Measurements from ENCODE around the gene NIPAL4.

The NIPAL4 gene

DNA sequence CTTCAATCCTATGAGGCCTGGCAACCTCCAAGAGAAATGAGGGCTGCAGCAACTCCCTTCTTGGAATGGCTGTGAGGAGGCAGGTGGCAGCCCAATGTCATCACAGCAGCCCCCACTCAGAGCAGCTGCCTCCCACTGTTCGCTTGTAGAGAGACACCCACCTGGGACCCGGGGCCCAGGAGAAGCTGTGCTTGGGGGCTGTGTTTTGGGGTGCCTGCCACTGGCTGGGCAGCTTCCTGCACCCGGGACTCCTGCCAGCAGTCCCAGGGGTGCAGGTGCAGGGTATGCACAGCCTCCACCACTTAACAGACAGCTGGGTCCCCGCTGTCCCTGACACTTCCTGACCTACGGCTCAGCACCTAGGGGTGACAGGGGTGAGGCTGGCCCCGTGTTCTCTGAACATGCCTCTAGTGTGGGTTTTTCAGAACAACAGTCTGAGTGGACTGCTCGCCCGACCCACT is 26.2 kb downstream of the NIPAL4 start:
- DNase-seq: no peak

DNA sequence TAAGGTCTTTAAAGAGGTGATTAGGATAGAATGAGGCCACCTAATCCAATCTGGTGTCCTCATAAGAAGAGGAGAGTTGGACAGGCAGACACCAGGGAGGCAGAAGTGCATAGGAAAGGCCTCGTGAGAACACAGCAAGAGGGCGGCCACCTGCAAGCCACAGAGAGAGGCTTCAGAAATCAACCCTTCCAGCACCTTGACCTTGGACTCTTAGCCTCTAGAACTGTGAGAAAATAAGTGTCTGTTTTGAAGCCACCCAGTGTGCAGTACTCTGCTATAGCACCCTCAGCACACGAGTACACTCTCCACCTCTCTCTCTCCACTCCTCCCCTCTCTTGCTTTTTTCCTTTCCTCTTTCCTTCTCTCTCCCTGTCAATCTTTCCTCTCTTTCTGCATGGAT is 26.8 kb downstream of the NIPAL4 start:
- no peak for DNase-seq

DNA sequence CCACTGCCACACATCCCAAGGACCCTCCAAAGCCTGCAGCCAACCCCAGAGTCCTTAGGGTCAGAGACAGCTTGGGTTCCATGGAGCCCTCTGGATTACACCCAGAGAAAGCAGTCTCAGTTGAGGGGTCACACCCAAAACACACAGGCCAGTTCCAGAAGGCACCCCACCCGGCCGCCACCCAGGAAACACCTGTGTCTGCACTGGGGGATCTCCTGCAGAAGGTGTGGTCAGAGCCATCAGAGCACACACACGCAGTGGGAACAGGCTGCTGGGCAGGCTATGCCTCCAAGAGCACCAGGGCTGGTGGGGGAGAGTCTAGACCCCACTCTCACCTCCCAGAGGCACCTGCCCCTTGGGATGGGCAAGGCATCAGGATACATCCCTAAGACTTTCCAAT is 27.3 kb downstream of the NIPAL4 start:
- DNase-seq: no peak

DNA sequence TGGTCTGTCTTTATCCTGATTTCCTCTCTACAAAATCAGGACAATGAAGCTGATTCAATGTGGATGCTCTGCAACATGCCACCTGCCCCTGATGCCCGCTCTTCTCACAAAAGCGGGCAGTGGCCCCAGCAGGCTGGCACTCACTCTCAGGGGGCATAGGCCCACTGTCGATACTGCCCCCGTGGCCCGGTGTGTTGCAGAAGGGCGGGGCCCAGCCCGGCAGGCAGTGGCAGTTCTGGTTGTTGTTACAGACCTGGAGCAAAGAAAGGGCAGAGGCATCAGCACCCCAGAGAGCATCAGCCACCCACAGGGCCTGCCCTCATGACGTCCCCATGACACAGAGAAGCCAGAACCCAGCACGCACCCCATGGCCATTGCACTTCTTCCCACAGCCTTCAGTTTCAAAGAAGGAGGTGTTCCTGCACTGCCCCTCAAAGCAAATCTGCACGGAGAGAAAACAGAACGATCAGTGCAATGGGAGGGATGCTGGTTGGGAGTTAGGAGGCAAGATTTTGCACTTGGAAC is 31.5 kb downstream of the NIPAL4 start:
- DNase-seq: no peak

DNA sequence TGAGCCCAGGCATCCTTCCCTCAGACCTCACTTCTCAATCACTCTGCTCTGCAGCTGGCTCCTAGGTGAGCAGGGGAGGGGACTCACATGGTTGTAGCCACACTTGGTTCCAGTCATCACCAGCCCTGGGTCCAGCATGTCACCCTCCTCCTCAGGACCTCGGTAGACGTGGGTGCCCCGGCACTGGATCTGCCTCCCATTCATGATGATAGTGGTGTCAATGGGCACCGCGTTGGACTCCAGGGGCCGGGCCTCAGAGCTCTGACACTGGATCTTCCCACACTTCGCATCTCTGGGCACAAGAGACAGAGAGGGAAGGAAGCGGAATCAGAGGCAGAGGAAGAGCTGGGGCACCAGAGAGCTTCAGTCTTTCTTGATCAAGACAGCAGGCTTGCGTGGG is 32.9 kb downstream of the NIPAL4 start:
- DNase-seq: no peak

DNA sequence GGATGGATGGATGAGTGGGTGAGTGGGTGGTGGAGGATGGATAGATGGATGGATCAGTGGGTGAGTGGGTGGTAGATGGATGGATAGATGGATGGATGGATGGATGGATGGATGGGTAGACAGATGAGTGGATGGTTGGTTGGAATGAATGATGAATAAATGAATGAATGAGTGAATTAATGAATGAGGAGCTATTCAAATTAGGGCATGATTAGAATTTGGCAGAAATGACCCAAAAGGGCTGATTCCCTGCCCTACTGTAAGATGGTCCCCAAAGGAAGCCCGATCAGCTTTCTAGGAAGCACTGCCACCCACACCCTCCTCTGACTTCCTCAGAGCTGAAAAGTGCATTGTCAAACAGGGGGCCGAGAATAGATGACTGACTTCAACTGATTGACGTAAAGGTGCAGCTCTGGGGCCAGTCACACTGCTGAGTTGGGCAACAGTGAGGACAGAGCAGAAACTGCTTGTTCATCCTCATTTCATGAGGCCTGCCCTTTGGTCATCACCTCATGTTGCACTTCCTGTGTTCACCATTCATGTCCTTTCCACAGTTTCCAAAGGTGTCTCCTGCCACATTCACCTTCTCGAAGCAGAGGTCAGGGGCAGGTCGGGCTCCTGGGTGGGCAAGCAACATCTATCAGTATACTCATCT is 34.3 kb downstream of the NIPAL4 start:
- DNase-seq: no peak

DNA sequence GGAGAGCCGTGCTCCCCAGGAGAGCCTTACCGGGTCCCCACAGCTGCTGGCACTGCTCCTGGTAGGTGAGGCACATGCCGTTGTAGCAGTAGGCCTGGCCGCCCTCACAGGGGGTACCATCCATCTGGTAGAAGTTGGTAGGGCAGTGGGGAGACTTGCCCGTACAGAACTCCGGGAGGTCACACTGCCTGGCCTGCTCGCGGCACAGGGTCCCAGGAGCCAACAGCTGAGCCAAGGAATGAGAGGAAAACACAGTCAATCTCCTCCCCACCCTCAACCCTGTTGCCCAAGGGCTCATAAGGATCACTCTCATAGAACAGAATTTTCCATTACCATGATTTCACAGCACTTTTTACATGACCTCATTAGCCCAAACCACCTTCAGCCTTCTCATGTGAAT is 36.9 kb downstream of the NIPAL4 start:
- no peak for DNase-seq

DNA sequence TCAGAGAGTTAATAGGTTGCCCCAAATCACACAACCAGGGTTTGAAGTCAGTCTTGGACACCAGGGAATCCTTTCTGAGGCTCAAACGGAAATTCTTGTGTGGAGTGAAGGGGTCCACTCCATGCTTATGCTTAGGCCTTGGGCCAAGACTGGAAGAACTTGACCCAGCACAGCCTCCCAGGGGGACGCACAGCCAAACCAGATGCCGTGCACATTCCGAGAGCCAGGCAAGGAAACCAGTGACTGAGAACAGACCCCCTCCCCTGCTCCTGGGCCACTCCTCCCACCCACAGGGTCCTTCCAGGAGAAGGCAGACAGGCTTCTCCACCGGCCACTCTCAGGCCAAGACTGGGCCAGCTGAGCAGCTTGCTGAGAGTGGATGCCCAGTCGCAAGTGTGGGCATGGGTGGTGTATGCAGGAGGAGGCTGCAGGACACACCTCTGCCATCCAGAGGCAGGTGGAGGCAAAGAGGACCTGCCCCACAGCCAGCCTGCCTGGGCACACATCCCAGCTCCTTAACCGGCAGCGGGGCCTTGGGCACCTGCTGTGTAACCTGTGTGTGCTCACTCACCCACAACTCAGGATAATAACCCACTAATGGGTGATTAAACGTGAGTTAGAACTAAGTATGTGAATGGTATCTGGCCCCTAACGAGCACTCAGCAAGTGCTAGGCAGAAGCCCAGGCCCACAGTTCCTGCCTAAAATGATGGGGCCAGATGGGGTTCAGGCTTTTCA is 38.0 kb downstream of the NIPAL4 start:
- DNase-seq: no peak

DNA sequence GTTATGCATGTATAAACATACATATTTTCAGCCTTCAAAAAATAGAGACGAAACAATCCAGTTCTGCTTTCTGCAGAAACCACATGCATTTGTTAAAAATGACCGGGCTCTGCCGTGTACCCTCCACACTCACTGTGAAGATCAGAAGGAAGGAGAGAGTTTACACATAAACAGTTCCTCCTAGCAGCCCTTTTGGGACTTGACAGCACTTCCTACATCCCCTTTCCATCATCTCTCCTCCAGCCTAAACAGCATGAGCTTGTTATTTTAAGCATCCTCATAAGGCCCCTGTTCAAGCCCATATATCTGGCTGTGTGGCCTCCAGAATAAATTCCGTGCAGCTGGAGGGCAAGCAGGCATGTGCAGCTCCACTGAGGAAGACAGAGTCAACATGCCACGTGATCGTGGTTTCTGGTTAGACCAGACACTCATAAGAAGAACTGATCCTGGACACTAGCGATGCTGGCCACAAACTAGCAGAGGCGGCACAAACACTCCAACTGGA is 42.2 kb downstream of the NIPAL4 start:
- DNase-seq: no peak

DNA sequence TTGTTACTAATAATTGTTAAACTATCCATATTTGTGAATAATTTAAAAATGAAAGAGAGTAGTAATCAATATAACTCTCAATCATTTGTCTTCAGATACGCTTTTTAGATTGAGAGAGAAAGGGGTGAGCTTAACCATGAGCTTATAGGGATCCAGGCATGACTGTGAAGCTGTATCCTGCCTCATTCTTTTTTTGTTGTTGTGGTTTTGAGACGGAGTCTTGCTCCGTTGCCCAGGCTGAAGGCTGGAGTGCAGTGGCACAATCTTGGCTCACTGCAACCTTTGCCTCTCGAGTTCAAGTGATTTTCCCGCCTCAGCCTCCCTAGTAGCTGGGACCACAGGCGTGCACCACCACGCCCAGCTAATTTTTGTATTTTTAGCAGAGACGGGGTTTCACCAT is 44.0 kb downstream of the NIPAL4 start:
- DNase-seq: no peak

DNA sequence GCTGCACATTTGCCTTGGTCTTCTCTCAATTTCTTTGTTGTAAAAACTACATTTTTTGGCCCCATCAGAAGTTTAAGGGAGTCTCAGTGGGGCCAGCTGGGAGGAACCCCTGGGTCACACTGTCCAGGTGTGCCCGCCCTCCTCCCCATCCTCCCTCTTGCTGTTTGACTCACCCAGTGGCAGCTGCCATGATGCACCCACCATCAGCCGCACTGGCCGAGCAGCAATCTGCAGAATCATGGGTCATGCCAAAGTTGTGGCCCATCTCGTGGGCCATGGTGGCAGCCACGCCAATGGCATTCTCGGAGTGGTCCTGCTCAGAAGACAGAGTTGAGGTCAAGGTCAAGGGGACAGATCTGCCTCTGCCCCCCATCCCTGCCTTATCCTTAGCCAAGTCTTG is 45.5 kb downstream of the NIPAL4 start:
- no peak for DNase-seq

DNA sequence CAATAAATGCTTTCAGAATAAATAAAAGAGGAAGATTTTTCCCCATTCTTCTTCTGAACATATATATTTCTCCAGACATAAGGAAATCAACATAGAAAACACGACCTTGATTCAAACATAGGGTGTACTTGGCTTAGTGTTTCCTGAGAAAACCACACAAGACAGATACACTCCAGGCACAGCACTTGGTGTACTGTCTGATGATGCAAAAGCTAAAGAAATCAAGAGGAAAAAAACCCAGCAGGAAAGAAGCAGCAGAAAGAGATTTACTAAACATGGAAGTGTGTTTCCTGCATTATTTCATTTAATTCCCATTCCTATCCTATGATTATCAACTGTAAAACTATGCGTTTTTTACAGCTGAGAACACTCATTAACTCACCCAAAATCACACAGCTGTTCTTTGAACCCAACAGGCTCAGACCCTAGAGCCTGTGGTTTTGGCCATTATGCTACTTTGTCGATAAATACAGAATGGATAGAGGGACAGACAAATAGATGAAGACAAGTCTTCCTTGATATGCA is 46.1 kb downstream of the NIPAL4 start:
- DNase-seq: no peak

DNA sequence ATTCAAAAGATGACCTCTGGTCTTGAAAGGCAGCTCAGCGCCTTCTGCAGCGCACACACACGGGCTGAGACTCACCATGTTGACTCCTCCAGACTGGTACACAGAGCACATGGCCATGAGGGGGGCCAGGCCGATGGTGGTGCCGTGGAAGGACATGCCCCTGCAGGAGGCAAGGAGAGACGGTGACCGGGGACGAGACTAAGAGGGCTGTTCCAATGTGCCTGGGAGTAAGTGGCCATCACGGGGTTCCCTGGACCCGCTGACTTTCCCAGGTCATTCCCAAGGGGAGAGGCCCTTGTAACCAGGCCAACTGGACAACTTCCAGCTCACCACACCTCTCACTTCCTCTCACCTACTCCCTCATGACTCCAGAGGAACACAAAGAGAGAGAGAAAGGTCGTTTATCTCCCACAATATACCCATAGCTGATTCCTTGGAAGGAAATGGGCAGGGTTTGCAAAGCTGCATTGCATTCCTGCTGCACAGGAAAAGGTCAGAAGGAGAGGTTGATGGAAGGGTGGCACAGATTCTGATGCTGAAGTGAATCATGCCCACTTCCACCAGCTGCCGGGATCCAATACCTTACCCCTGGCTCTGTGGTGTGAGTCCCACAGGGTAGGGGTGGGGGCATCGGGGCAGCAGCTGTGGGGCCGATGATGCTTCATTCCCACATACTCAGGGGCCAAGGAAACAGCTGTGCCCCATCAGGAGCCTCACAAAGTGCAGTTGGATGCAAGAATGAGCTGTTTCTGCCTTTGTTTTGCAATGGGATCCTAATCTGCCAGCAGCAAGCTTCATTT is 47.2 kb downstream of the NIPAL4 start:
- DNase-seq: no peak

DNA sequence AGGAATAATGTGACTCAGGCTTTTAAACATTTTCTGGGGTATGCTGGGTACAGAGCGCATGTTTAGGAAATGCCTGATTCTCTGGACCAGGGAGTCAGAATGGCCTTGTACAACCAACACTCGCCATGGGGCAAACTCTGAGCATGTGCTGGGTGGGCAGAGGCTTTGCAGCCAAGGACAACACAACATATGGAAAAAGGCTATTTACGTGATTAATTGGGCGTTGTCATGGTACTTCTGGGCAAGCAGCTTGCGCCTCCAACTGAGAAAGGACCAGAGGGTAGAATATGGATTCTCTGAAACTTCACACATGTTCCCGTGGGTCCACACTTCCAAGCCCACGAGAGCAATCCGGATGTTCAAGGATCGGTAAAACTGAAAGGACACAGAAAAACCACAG is 49.1 kb downstream of the NIPAL4 start:
- DNase-seq: no peak

DNA sequence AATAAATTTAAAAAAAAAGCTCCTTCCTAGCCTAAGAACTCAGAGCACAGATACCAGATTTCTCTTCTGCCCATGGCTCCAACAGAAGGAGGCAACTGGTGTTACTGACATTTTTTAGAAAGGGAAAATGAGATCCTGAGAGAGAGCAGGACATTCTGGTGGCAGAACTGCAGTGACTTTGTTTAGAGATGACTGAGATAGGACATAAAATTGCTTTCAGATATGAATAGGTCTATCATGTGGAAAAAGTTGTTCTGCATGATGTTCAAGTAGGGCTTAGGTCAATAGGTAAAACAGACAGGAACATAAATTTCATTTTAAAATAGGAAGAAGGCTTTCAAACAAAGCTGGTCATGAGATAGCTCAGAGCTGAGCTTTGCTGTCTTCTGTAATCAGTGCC is 49.6 kb downstream of the NIPAL4 start:
- no peak for DNase-seq

DNA sequence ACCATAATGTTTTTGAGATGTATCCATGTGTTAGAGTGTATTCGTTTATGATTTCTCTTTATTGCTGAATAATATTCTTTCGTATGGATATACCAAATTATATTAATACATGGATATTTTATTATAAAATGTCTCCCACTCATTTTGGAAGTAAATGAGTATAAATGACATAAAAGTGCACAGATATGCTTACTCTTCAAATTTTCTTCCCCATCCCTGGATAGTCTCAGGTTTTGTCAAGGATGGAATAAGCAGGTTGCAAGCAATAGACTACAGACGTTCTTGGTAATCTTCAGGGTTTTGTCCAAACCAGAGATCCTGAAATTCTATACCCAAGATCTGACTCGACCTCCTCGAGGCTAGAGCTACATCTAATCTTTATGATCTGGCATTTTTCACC is 50.7 kb downstream of the NIPAL4 start:
- DNase-seq: no peak

DNA sequence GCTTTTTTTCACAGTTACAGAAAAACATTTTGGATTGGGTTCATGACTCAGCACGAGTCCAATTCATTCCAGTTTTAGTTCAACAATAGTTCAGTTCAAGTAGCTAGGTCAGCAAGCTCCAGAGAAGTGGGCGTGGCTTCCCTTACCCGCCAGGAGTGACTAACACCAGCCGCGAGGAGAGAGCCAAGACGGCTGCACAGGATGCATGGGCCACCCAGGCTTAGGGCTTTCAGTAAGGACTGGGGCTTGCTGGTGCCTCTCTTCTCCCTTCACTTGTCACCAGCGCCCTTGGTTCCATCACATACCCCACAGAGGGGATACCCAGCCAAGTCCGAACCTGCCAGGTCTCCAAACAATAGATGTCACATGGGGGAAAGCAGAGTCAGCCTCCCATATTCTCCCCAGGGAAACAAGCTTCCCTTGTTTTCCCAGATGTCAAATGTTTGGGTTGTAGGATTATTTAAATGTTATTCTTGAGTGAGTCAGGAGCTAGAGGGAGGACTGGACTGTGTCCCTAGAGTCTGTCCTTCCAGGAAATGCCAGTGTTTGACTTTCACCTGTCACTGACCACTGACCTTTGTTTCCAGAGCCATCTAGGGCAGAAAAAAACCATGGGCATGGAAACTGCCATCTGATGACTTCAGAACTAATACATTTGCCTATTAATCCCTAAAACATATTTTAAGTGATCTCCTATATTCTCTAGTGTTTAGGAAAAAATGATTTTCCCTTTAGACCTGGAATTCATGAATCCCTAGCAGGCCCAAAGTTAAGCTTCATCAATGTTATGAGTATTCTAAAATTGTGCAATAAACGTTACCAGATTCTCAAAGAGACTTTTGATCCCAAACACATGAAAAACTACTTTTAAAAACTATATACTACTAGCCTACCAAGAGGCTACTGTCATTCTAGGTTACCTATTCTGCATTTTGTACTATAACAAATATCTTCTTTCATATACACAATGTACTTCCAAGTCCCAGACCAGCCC is 51.9 kb downstream of the NIPAL4 start:
- peak; percentile 16 for DNase-seq

DNA sequence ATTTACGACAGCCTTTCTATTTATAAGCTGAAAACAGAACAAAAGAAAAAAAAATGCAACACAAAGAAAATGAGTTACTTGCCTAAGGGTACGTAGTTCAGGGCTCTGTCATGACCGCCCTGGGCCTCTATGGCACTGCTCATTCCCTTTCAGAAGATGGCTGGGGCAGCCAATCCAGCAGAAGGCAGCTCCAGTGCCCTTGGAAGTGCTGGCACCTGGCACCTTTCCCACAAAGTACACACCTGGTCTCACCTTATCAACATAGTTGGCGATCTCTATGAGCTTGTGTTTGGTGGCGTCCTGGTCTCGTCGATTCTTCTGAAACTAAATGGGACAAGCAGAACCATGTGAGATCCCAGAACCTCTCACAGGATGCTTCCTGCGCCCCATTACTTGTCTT is 53.2 kb downstream of the NIPAL4 start:
- DNase-seq: no peak

DNA sequence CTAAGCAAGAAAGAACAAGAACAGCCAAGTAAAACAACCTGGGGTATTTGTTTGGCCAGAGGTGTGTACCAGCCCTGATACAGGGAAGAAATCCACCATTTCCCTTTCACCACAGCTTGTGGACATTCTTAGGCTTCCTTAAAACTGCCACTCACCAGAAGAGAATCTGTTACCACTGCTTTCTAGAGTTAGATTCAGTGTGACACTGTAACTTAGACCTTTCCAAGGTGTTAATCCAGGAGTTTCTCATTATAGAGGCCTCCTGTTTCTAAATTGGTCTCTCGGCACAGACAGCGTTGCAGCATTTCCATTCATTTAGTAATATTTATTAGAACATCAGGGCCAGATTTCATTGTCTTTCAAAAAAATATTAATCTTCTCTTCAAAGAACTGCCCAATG is 55.0 kb downstream of the NIPAL4 start:
- DNase-seq: no peak

DNA sequence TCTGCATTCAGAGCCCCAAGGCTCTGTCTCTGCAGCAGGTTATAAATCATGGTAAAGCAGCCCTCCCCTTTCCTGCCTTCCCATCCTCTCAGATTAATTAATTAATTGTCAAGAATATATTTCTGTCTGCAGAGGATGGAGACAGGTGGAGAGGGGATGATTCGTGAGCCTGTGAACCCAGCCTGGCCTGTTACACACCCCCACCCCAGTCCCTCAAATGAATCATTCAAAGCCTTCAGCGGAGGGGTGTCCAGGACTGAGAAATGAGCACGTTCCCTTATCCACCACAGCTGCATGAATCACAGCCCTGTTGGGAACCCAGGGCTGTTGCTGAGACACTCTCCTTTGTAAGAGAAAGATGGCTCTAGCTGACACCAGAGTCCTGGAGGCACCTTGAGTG is 56.0 kb downstream of the NIPAL4 start:
- no peak for DNase-seq

DNA sequence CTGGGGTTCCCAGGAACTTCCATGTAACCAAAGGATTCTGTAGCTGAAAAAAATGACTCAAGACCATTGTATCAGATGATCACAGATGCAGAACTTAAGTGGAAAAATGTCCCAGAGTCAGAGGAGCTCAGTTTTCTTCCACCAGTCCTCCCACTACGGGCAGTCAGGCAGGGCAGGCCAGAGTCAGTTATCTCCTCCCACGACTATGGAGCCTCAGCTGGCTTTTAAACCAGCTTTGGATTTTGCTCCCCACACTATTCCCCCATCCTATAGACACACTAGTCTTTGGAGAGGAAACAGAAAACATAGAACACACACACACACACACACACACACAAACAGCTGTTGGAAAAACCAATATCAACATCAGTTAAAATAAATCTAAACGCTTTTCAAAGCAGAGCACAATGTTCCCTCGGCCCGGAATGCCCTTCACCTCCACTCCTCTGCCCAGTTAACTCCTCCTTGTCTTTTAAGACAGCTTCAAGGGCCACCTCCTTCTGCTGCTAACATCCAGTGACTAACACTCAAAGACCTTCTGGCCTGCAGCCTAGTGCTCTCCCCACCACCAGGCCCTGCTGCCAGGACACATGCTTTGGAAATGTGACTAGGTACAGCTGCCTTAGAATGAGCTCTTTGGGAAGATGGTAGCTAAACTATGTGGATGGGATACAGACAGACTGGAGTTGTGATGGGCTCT is 56.8 kb downstream of the NIPAL4 start:
- no peak for DNase-seq
